ENCODE measurements around the gene INTS3.
"Not testable (repeated sequence)": the region's sequence is repeated elsewhere in the genome, so short reads cannot be mapped to it uniquely, and the experiment has no call there.

The INTS3 gene

DNA sequence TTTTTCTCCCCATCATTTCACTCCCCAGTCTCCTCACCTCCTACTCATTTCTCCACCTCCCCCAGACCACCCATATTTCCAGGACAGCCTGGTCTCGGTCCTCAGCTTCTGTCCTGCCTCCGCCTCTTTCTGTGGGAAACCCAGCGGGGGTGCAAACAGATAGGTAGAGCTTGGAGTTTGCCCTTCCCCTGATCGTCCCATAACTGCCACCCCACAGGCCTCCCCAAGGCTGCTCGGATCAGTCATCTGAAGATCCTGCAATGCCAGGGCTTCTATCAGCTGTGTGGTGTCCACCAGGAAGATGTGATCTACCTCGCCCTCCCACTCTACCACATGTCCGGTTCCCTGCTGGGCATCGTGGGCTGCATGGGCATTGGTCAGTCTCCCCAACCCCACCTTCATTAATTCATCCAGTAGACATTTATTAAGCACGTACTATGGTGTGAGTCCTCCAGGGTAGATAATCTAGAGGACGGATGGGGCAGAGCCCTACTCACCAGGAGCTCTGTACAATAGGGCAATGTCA, 49.1 kb downstream of the INTS3 start:
- FAIRE-seq, result peak; percentile 31

DNA sequence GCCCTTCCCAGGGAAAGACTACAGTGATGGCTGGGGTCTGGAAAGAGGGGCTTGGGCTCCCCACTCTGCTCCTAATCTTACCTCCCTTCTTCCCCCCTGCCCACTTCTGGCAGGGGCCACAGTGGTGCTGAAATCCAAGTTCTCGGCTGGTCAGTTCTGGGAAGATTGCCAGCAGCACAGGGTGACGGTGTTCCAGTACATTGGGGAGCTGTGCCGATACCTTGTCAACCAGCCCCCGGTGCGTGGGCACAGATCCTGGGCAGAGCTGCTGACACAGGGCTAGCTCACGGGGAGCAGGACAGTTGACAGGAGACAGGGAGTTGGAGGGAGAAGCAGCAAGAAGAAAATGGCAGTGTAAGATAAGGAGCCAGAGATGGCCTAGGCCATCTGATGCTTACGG, 49.8 kb downstream of the INTS3 start:
- no peak for FAIRE-seq
- no peak for TF ChIP-seq TAF1 (IDR thresholded peaks at IDR 0.05; ENCODE audit: low read depth, low read length)
- TF ChIP-seq POLR2AphosphoS5 (IDR thresholded peaks at IDR 0.05; ENCODE audit: low read depth, low read length), result no peak
- TF ChIP-seq SPI1 (IDR thresholded peaks at IDR 0.05; ENCODE audit: low read depth, low read length), result no peak
- no peak for DNase-seq (ENCODE audit: insufficient read length, low spot score)

More for the DNA sequence above, 49.1 kb downstream of the INTS3 start:
- TF ChIP-seq PAX5 (IDR thresholded peaks at IDR 0.05; ENCODE audit: insufficient read depth, low read length, severe bottlenecking) (no peak), POU2F2 (IDR thresholded peaks at IDR 0.05; ENCODE audit: low read depth, low read length) (no peak), TAF1 (IDR thresholded peaks at IDR 0.05; ENCODE audit: low read depth, low read length) (no peak), POLR2AphosphoS5 (IDR thresholded peaks at IDR 0.05; ENCODE audit: low read depth, low read length) (no peak), SPI1 (IDR thresholded peaks at IDR 0.05; ENCODE audit: low read depth, low read length) (no peak), POLR2A (IDR thresholded peaks at IDR 0.05; ENCODE audit: low read depth, low read length) (no peak)
- DNase-seq (ENCODE audit: insufficient read length, low spot score), result no peak

DNA sequence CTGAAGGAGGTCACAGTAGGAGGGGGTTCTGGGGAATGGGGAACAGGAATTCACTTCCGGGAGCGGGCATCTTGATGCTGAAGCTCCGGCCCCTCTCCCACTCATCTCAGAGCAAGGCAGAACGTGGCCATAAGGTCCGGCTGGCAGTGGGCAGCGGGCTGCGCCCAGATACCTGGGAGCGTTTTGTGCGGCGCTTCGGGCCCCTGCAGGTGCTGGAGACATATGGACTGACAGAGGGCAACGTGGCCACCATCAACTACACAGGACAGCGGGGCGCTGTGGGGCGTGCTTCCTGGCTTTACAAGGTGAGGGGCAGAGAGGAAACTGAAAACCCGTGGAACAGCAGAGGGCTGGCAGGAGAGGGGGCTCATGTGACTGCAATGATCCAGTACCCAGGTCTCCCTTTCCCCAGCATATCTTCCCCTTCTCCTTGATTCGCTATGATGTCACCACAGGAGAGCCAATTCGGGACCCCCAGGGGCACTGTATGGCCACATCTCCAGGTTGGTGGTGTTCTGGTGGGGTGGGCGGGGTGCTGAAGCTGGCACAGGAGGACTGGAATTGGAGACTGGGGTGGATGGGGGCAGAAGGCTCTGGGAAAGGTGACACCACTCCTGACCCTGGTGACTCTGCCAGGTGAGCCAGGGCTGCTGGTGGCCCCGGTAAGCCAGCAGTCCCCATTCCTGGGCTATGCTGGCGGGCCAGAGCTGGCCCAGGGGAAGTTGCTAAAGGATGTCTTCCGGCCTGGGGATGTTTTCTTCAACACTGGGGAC, 50.4 kb downstream of the INTS3 start:
- DNase-seq (ENCODE audit: insufficient read length, low spot score) (no peak), FAIRE-seq (no peak)

DNA sequence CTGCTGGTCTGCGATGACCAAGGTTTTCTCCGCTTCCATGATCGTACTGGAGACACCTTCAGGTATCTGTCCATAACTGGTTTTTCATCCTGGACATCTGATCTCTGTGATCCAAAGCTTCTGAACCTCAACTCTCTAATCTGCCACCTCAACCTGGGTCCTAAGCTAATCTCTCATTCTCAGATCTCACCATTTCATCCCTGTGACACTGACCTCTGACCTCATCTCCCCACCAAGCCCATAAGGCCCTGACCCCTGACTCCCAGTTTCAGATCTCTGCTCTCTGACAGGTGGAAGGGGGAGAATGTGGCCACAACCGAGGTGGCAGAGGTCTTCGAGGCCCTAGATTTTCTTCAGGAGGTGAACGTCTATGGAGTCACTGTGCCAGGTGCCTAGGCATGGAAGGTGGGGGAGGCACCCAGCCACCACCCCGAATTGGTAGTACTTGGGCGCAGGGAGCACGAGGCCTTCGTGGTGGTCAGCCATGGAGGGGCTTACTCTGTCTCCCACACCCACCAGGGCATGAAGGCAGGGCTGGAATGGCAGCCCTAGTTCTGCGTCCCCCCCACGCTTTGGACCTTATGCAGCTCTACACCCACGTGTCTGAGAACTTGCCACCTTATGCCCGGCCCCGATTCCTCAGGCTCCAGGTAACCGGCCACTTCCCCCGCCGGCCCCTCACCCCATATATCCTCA, 51.1 kb downstream of the INTS3 start:
- TF ChIP-seq POLR2AphosphoS5 (IDR thresholded peaks at IDR 0.05; ENCODE audit: low read depth, low read length) (no peak), SPI1 (IDR thresholded peaks at IDR 0.05; ENCODE audit: low read depth, low read length) (no peak), POLR2A (IDR thresholded peaks at IDR 0.05; ENCODE audit: low read depth, low read length) (no peak), TAF1 (IDR thresholded peaks at IDR 0.05; ENCODE audit: low read depth, low read length) (no peak), POU2F2 (IDR thresholded peaks at IDR 0.05; ENCODE audit: low read depth, low read length) (no peak), PAX5 (IDR thresholded peaks at IDR 0.05; ENCODE audit: insufficient read depth, low read length, severe bottlenecking) (no peak)
- DNase-seq (ENCODE audit: insufficient read length, low spot score) (no peak), FAIRE-seq (no peak)

More for the DNA sequence above, 50.4 kb downstream of the INTS3 start:
- TF ChIP-seq TAF1 (IDR thresholded peaks at IDR 0.05; ENCODE audit: low read depth, low read length), result no peak
- no peak for TF ChIP-seq PAX5 (IDR thresholded peaks at IDR 0.05; ENCODE audit: insufficient read depth, low read length, severe bottlenecking)
- no peak for TF ChIP-seq SPI1 (IDR thresholded peaks at IDR 0.05; ENCODE audit: low read depth, low read length)
- no peak for TF ChIP-seq POU2F2 (IDR thresholded peaks at IDR 0.05; ENCODE audit: low read depth, low read length)
- TF ChIP-seq POLR2A (IDR thresholded peaks at IDR 0.05; ENCODE audit: low read depth, low read length), result no peak
- TF ChIP-seq POLR2AphosphoS5 (IDR thresholded peaks at IDR 0.05; ENCODE audit: low read depth, low read length), result no peak

DNA sequence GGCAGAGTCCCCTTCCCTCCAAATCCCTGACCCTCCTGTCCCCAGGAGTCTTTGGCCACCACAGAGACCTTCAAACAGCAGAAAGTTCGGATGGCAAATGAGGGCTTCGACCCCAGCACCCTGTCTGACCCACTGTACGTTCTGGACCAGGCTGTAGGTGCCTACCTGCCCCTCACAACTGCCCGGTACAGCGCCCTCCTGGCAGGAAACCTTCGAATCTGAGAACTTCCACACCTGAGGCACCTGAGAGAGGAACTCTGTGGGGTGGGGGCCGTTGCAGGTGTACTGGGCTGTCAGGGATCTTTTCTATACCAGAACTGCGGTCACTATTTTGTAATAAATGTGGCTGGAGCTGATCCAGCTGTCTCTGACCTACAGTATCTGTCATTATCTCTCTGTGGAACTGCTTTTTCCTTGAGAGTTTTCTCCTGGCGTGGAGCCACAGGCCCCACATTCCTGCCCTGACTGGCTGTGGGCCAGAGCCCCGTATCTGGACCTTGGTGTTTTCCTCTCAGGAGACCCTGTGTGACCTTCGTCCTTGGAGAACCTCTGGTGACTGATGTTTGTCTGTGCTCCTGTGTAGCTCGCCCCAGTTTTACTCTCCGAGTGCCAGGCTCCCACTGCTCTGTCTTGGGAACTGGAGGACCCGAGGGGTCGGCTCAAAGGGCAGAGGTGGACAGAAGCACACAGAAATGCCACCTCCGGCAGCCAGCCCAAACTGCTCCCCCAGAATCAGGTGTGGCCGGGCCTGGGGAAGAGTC, 52.1 kb downstream of the INTS3 start:
- DNase-seq (ENCODE audit: insufficient read length, low spot score) (no peak), FAIRE-seq (no peak)
- no peak for TF ChIP-seq PAX5 (IDR thresholded peaks at IDR 0.05; ENCODE audit: insufficient read depth, low read length, severe bottlenecking)
- TF ChIP-seq POLR2AphosphoS5 (IDR thresholded peaks at IDR 0.05; ENCODE audit: low read depth, low read length), result no peak
- TF ChIP-seq SPI1 (IDR thresholded peaks at IDR 0.05; ENCODE audit: low read depth, low read length), result no peak
- TF ChIP-seq POU2F2 (IDR thresholded peaks at IDR 0.05; ENCODE audit: low read depth, low read length), result no peak
- TF ChIP-seq TAF1 (IDR thresholded peaks at IDR 0.05; ENCODE audit: low read depth, low read length), result no peak
- no peak for TF ChIP-seq POLR2A (IDR thresholded peaks at IDR 0.05; ENCODE audit: low read depth, low read length)

DNA sequence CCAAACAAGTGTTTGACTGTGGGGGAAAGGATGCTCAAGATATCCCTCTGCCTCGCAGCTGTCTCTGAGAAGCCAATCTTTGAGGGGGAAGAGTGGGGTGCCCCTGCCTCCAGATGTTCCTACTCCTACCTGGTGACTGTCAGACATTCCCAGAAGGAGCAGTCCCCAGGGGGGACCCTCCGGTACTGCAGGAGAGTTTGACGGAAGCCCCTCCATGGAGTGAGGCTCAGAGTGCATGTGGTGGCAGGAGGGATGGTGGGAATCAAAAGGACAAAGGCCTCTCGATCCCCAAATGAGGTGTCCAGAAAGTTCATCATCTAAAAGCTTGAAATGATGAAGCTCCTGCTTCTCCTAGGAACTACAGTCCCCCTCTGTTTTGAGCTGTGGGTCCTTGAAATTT, 52.7 kb downstream of the INTS3 start:
- FAIRE-seq (no peak), DNase-seq (ENCODE audit: insufficient read length, low spot score) (no peak)
- TF ChIP-seq PAX5 (IDR thresholded peaks at IDR 0.05; ENCODE audit: insufficient read depth, low read length, severe bottlenecking) (no peak), TAF1 (IDR thresholded peaks at IDR 0.05; ENCODE audit: low read depth, low read length) (no peak), POU2F2 (IDR thresholded peaks at IDR 0.05; ENCODE audit: low read depth, low read length) (no peak), POLR2A (IDR thresholded peaks at IDR 0.05; ENCODE audit: low read depth, low read length) (no peak), POLR2AphosphoS5 (IDR thresholded peaks at IDR 0.05; ENCODE audit: low read depth, low read length) (no peak), SPI1 (IDR thresholded peaks at IDR 0.05; ENCODE audit: low read depth, low read length) (no peak)

DNA sequence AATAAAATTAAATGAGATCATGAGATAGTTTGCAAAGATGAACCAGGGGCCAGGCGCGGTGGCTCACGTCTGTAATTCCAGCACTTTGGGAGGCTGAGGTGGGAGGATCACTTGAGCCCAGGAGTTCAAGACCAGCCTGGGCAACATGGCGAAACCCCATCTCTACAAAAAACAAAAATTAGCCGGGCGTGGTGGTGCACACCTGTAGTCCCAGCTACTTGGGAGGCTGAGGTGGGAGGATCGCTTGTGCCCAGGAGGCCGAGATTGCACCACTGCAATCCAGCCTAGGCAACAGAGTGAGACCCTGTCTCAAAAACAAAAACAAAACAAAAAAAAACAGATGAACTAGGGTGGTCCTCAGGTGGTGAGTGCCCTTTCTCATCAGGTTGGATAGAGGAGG, 54.8 kb downstream of the INTS3 start:
- DNase-seq (ENCODE audit: insufficient read length, low spot score); FAIRE-seq: not testable (repeated sequence)

DNA sequence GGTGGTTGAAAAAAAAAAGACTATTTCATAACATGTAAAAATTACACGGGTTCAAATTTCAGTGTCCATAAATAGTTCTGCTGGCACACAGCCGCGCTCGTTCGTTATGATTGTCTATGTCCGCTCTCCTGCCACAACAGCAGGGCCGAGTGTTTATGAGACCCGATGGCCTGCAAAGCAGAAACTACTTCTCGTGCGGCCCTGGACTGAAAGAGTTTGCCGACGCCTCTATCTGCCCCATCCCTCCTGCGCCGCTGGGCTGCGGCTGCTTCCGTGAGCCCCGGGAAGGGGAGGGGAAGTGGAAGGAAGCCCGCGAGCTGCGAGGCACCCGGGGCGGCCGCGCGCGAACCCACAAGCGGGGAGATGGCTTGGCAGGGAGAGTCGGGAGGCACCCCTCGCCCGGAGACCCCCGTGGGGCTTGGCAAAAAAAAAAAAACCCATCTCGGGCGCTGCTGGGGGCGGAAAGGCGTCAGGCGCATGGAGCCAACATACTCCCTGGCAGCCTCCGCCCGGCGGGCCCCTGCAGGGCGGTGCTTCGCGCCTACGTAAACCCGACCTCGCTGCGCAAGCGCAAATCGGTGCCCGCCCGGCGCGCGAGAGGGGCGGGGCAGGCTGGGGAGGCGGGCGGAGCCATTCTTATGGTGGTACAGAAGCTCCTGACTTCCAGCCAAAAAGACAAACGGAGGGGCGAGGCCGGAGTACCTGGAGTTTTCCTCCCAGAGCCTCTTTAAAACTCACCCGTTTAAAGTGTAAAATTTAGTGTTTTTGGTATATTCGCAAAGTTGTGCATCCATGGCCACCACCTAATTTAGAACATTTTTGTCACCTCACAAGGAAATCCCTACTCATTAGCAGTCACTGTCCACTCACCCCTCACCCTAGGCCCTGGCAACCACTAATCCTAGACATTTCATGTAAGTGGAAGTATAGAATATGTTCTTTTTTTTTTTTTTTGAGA, 55.7 kb downstream of the INTS3 start:
- no peak; the same call in 1 of the 2 replicates for TF ChIP-seq POU2F2 (IDR thresholded peaks at IDR 0.05; ENCODE audit: low read depth, low read length)
- peak; percentile 81 for TF ChIP-seq POLR2A (IDR thresholded peaks at IDR 0.05; ENCODE audit: low read depth, low read length)
- no peak for TF ChIP-seq PAX5 (IDR thresholded peaks at IDR 0.05; ENCODE audit: insufficient read depth, low read length, severe bottlenecking)
- peak; percentile 89 for TF ChIP-seq POLR2AphosphoS5 (IDR thresholded peaks at IDR 0.05; ENCODE audit: low read depth, low read length)
- TF ChIP-seq SPI1 (IDR thresholded peaks at IDR 0.05; ENCODE audit: low read depth, low read length), result peak; percentile 77
- FAIRE-seq, result peak; percentile 99

More for the DNA sequence above, 55.7 kb downstream of the INTS3 start:
- peak; percentile 98 for DNase-seq (ENCODE audit: insufficient read length, low spot score)

Measured in GM12891 (cell line).